ENCODE results near the gene LARGE1. TPM values are rescaled to one million over a fixed set of nuclear protein-coding genes. Genes with fewer than 3 reads are reported as not detected.

The LARGE1 gene
- total RNA-seq, 1 experiment from 2014 or later, result 5.8 TPM

DNA sequence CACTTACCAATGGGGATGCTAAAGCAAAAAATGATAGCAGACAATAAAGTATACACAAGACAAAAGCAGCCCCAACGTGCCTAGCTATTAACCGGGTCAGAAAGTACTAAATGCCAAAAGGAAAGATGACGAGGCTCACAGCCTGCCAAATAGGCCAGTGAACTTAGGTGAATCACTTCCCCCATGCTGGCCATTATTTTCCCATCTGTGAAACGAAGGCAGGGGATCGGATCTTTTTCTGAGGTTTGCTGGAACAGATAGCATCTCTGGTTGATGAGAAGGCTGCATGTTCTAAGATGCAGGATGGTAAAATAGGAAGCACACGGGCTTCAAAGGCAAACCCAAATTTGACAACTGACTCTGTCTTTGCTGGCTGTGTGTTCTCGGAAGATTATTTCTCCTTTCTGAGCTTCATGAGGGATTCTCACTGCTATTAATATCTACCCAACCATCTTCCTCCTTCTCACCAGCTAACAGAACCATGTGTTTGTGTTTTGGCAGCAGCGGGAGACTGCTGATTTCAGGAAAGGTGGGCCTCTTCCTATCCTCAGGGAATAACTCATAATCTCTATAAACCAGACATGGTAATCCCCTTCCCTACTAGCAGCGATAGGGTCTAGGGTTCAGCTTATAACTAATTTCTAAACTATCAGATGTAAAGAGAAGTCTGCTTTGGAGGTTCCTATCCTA is 390.7 kb downstream of the LARGE1 start:
- no TSS peak for BruUV-seq (replicated peaks)
- Histone ChIP-seq H3K36me3 (ENCODE audit: control insufficient read depth, insufficient read depth, low read length) (no peaks in the 10 kb centered on the region), H3K27me3 (replicated peaks; ENCODE audit: control insufficient read depth, insufficient read depth, low read length) (no peaks in the 10 kb centered on the region), H3K9me3 (no peaks in the 10 kb centered on the region), H3K4me1 (no peaks in the 10 kb centered on the region), H3K4me3 (ENCODE audit: low read depth, low read length) (no peak overlapping the region)
- H3K4me3 Mint-ChIP-seq (ENCODE audit: unreplicated experiment), result no peak overlapping the region
- DNase-seq, result no peak
- intact Hi-C loops (cut with micrococcal nuclease; ENCODE audit: unreplicated experiment), result no loop called here
- no peak overlapping the region for H3K27ac Mint-ChIP-seq (ENCODE audit: unreplicated experiment)
- H3K9me3 Mint-ChIP-seq (ENCODE audit: unreplicated experiment), result no peaks in the 10 kb centered on the region
- H3K4me1 Mint-ChIP-seq (ENCODE audit: low read depth, unreplicated experiment), result peaks cover 3% of the 10 kb centered on the region
- TF ChIP-seq, protein P1, sequence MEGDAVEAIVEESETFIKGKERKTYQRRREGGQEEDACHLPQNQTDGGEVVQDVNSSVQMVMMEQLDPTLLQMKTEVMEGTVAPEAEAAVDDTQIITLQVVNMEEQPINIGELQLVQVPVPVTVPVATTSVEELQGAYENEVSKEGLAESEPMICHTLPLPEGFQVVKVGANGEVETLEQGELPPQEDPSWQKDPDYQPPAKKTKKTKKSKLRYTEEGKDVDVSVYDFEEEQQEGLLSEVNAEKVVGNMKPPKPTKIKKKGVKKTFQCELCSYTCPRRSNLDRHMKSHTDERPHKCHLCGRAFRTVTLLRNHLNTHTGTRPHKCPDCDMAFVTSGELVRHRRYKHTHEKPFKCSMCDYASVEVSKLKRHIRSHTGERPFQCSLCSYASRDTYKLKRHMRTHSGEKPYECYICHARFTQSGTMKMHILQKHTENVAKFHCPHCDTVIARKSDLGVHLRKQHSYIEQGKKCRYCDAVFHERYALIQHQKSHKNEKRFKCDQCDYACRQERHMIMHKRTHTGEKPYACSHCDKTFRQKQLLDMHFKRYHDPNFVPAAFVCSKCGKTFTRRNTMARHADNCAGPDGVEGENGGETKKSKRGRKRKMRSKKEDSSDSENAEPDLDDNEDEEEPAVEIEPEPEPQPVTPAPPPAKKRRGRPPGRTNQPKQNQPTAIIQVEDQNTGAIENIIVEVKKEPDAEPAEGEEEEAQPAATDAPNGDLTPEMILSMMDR (IDR thresholded peaks at IDR 0.05; ENCODE audit: insufficient read depth in 1 of 2, low read depth in 1 of 2, low read length in 1 of 2, severe bottlenecking in 1 of 2, unreplicated experiment in 1 of 2), result no peak
- H3K27me3 Mint-ChIP-seq (ENCODE audit: insufficient read depth, unreplicated experiment), result no peaks in the 10 kb centered on the region
- CTCF ChIA-PET, result interaction anchor here (0.6 kb wide), 1 partner anchor 10 kb away, joined by 3 read pairs; no protein-coding TSS in a partner anchor
- no peaks in the 10 kb centered on the region for H3K36me3 Mint-ChIP-seq (ENCODE audit: insufficient read depth, unreplicated experiment)
- POLR2A ChIA-PET, result no interaction called here

DNA sequence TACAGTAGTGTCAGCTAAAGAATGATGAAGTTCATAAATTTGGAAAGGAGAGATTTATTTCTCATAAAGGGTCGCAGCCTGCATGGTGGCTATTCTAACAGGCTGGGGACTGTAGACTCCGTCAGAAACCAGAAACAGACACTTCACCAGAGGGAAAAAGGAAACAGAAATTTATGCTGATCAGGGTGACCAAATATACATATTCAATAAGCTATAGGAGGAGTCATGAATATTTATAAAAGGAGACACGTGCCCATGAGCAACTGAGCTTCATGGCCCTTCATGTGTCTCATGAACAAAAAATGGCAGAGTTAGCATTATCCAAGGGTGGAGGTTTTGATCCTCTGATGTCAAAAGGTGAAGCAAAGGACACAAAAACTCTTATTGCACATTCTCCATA is 392.1 kb downstream of the LARGE1 start:
- no TSS peak for BruUV-seq (replicated peaks)
- intact Hi-C loops (cut with micrococcal nuclease; ENCODE audit: unreplicated experiment), result no loop called here
- H3K36me3 ChIP-seq (ENCODE audit: control insufficient read depth, insufficient read depth, low read length), result no peaks in the 10 kb centered on the region
- no peaks in the 10 kb centered on the region for H3K36me3 Mint-ChIP-seq (ENCODE audit: insufficient read depth, unreplicated experiment)
- H3K4me3 ChIP-seq (ENCODE audit: low read depth, low read length), result no peak overlapping the region
- no peaks in the 10 kb centered on the region for H3K27me3 Mint-ChIP-seq (ENCODE audit: insufficient read depth, unreplicated experiment)
- no peaks in the 10 kb centered on the region for H3K27me3 ChIP-seq (replicated peaks; ENCODE audit: control insufficient read depth, insufficient read depth, low read length)
- POLR2A ChIA-PET, result no interaction called here
- no peak overlapping the region for H3K27ac Mint-ChIP-seq (ENCODE audit: unreplicated experiment)
- no peaks in the 10 kb centered on the region for H3K9me3 Mint-ChIP-seq (ENCODE audit: unreplicated experiment)
- no peaks in the 10 kb centered on the region for H3K9me3 ChIP-seq
- TF ChIP-seq, protein P1 (IDR thresholded peaks at IDR 0.05; ENCODE audit: insufficient read depth in 1 of 2, low read depth in 1 of 2, low read length in 1 of 2, severe bottlenecking in 1 of 2, unreplicated experiment in 1 of 2), result no peak
- H3K4me1 Mint-ChIP-seq (ENCODE audit: low read depth, unreplicated experiment), result peaks cover 7% of the 10 kb centered on the region
- CTCF ChIA-PET, result interaction anchor here (0.8 kb wide), 1 partner anchor 8 kb away, joined by 3 read pairs; no protein-coding TSS in a partner anchor
- DNase-seq, result no peak
- H3K4me1 ChIP-seq, result no peaks in the 10 kb centered on the region
- no peak overlapping the region for H3K4me3 Mint-ChIP-seq (ENCODE audit: unreplicated experiment)

DNA sequence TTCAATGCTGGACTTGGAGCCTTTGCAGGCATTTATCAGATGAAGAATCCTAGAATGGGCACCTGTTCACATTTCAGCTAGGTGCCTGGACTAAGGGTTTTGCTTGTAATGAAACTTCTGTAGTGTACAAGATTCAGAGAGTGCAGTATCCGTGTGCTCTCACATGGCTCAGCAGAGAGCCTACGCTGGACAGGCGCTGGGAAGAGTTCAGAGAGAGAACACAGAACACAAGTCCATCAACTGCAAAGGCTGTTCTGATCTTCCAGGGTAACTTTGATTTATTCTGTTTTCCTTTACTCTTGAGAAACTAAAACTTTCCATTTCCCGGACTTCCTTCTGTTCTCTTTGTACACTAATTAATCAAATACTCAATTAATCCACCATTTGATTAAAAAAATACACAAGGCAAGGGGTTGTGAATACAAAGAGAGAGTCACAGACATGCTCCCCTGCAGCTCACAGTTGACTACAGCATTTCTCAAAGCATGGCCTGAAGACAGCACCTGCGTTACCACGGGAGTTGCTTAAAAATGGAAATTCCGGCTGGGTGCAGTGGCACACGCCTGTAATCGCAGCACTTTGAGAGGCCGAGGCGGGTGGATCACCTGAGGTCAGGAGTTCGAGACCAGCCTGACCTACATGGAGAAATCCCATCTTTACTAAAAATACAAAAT is 393.7 kb downstream of the LARGE1 start:
- intact Hi-C loops (cut with micrococcal nuclease; ENCODE audit: unreplicated experiment), result no loop called here
- no peaks in the 10 kb centered on the region for H3K4me1 ChIP-seq
- H3K9me3 ChIP-seq, result no peaks in the 10 kb centered on the region; the same call in 1 of the 2 replicates
- H3K36me3 Mint-ChIP-seq (ENCODE audit: insufficient read depth, unreplicated experiment), result no peaks in the 10 kb centered on the region
- CTCF ChIA-PET, result no interaction called here
- H3K27me3 Mint-ChIP-seq (ENCODE audit: insufficient read depth, unreplicated experiment), result no peaks in the 10 kb centered on the region
- peaks cover 7% of the 10 kb centered on the region for H3K4me1 Mint-ChIP-seq (ENCODE audit: low read depth, unreplicated experiment)
- no TSS peak for BruUV-seq (replicated peaks)
- no peak overlapping the region for H3K4me3 ChIP-seq (ENCODE audit: low read depth, low read length)
- H3K4me3 Mint-ChIP-seq (ENCODE audit: unreplicated experiment), result no peak overlapping the region
- TF ChIP-seq, protein P1 (IDR thresholded peaks at IDR 0.05; ENCODE audit: insufficient read depth in 1 of 2, low read depth in 1 of 2, low read length in 1 of 2, severe bottlenecking in 1 of 2, unreplicated experiment in 1 of 2), result no peak
- H3K27me3 ChIP-seq (replicated peaks; ENCODE audit: control insufficient read depth, insufficient read depth, low read length), result no peaks in the 10 kb centered on the region
- H3K9me3 Mint-ChIP-seq (ENCODE audit: unreplicated experiment), result no peaks in the 10 kb centered on the region
- POLR2A ChIA-PET, result no interaction called here
- DNase-seq, result no peak
- no peaks in the 10 kb centered on the region for H3K36me3 ChIP-seq (ENCODE audit: control insufficient read depth, insufficient read depth, low read length)
- H3K27ac Mint-ChIP-seq (ENCODE audit: unreplicated experiment), result no peak overlapping the region
